GM12875 (cell line): Measurements from ENCODE around the gene RNF214.

Experiments
- H3K4me3 ChIP-seq: one replicate; pipeline ENCODE4 v1.5.1; 2011; ENCODE audit warnings: low read depth, low read length, control low read depth
- TF ChIP-seq, protein P1 (sequence below): IDR thresholded peaks from 2 replicates; pipeline ENCODE4 v1.5.1; 2011; ENCODE audit warnings: low read depth, mild to moderate bottlenecking, control low read depth, inconsistent platforms, low read length, moderate library complexity, borderline replicate concordance; ENCODE audit not compliant: insufficient read depth

RNF214 gene

DNA sequence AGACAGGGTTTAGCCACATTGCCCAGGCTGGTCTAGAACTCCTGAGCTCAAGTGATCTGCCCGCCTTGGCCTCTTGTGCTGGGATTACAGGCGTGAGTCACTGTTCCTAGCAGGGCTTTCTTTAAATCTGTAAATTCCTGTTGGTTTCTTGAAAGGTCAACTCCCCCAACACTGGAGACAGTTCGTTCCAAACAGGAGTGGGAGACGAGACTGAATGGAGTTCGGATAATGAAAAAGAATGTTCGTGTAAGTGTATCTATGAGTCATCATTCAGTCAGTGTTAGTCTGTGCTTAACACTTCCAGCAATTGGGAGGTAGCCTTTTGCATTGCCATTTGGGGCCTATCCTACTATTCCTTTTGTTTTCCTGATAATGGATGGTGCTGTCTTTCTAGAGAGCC, 48.7 kb downstream of the RNF214 start:
- TF ChIP-seq, protein P1, sequence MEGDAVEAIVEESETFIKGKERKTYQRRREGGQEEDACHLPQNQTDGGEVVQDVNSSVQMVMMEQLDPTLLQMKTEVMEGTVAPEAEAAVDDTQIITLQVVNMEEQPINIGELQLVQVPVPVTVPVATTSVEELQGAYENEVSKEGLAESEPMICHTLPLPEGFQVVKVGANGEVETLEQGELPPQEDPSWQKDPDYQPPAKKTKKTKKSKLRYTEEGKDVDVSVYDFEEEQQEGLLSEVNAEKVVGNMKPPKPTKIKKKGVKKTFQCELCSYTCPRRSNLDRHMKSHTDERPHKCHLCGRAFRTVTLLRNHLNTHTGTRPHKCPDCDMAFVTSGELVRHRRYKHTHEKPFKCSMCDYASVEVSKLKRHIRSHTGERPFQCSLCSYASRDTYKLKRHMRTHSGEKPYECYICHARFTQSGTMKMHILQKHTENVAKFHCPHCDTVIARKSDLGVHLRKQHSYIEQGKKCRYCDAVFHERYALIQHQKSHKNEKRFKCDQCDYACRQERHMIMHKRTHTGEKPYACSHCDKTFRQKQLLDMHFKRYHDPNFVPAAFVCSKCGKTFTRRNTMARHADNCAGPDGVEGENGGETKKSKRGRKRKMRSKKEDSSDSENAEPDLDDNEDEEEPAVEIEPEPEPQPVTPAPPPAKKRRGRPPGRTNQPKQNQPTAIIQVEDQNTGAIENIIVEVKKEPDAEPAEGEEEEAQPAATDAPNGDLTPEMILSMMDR = no peak
- H3K4me3 ChIP-seq = no peak overlapping the region

DNA sequence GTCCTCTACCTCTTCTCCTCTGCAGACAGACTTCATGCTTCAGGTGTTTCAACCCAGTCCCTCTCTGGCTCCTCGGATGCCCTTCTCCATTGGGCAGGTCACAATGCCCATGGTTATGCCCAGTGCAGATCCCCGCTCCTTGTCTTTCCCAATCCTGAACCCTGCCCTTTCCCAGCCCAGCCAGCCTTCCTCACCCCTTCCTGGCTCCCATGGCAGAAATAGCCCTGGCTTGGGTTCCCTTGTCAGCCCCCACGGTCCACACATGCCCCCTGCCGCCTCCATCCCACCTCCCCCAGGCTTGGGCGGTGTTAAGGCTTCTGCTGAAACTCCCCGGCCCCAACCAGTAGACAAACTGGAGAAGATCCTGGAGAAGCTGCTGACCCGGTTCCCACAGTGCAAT, 49.4 kb downstream of the RNF214 start:
- H3K4me3 ChIP-seq = no peak overlapping the region
- TF ChIP-seq, protein P1 = no peak

DNA sequence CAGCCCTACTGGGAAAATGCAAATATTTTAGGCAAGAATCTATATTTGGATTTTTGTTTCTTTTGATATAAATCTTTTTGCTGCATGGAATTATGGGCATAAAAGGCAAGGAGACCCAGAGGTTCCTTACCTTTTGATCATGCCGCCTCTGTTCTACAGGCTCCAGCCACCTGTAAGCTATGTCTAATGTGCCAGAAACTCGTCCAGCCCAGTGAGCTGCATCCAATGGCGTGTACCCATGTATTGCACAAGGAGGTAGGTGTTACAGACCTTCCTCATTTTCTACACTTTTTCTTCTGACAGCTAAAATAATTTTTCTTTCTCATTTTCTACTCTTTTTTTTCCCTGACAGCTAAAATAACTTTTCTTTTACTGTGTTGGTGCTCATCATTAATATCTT, 50.5 kb downstream of the RNF214 start:
- TF ChIP-seq, protein P1 = no peak
- H3K4me3 ChIP-seq = no peak overlapping the region

GRCh38 chr11:117284053-117284452, 51.6 kb downstream of the RNF214 start:
- TF ChIP-seq, protein P1 = no peak
- no peak overlapping the region for H3K4me3 ChIP-seq

GRCh38 chr11:117286588-117286987, 54.1 kb downstream of the RNF214 start:
- no peak overlapping the region for H3K4me3 ChIP-seq
- TF ChIP-seq, protein P1 = no peak

DNA sequence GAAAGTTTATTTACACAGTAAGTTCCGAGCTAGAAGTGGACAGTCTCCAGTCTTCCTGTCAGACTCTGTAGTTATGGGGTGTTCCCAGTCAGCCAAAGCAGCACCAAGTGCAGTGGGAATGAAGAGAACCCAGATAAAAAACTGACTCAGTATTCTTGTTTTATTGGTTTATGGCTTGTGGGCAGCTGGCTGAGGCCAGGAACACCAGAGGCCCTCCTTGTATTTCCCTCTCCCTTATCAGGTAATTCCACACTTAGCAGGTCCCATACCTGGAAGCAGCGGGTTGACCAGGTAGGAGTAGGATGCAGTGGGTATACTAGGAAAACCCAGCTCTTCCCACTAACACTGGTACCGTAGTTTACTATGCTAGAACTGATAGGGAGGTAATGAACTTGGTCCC, 55.2 kb downstream of the RNF214 start:
- H3K4me3 ChIP-seq = no peak overlapping the region
- TF ChIP-seq, protein P1 = no peak

- H3K4me3 ChIP-seq = no peak overlapping the region
- TF ChIP-seq, protein P1 = no peak
Measured at GRCh38 chr11:117289795-117290194, 57.3 kb downstream of the RNF214 start.
